ENCODE measurements around the gene CCNK. TPM values are rescaled to one million over a fixed set of nuclear protein-coding genes. Genes with fewer than 3 reads are reported as not detected.

CCNK gene
- total and polyA plus RNA-seq, 2 of the 13 experiments (the other 11 are each of a cell fraction or from before 2014, with no cell fraction given) = 4.9 to 9.7 TPM

GRCh38 chr14:99432485-99432884 is 48.7 kb upstream of the CCNK start:
- no peak for DNase-seq (ENCODE audit: low spot score)
- FAIRE-seq = no peak

More at GRCh38 chr14:99432485-99432884, 48.7 kb upstream of the CCNK start:
- intact Hi-C loops (cut with micrococcal nuclease; ENCODE audit: unreplicated experiment) = no loop called here
- Histone ChIP-seq H3K79me2 (ENCODE audit: insufficient read depth, low read length) (no peaks in the 10 kb centered on the region), H3K4me2 (ENCODE audit: low read depth, low read length) (no peak overlapping the region), H4K20me1 (ENCODE audit: insufficient read depth, low read length) (no peaks in the 10 kb centered on the region), H2AFZ (ENCODE audit: low read length) (no peak overlapping the region), H3K9ac (ENCODE audit: insufficient read depth, low read depth, low read length) (no peak overlapping the region), H3K27me3 (ENCODE audit: control insufficient read depth in 1 of 2, insufficient read depth in 2 of 2, low read length in 2 of 2) (no peaks in the 10 kb centered on the region), H3K4me3 (replicated peaks in 1 of 3; ENCODE audit: insufficient read depth in 1 of 3, low read depth in 2 of 3, low read length in 3 of 3) (no peak overlapping the region), H3K36me3 (replicated peaks in 1 of 2; ENCODE audit: control insufficient read depth in 1 of 2, insufficient read depth in 2 of 2, low read length in 2 of 2) (peaks cover 8 to 27% of the 10 kb centered on the region in 2 experiments), H3K27ac (ENCODE audit: extremely low read length, insufficient read depth, low read length) (no peak overlapping the region), H3K4me1 (ENCODE audit: insufficient read depth, low read length) (no peaks in the 10 kb centered on the region), H3K9me3 (ENCODE audit: low read length) (0 out of 2 replicates have a peak, but pooled peaks cover 6% of the 10 kb centered on the region)
- in situ Hi-C loops (cut with HindIII; ENCODE audit: extremely low pct_ligation_motif_present, low pct_unique_long_range_greater_than_20kb) = no loop called here
- TF ChIP-seq SNAPC2 (CRISPR knock-in tag; IDR thresholded peaks at IDR 0.05) = no peak
- no peak for TF ChIP-seq LCORL (IDR thresholded peaks at IDR 0.05)
- no peak for TF ChIP-seq LCORL (CRISPR knock-in tag; IDR thresholded peaks at IDR 0.05)
- TF ChIP-seq ZMAT3 (CRISPR knock-in tag; conservative IDR thresholded peaks at IDR 0.05) = no peak
- TF ChIP-seq ZNF124 (CRISPR knock-in tag; IDR thresholded peaks at IDR 0.05) = no peak
- no peak for TF ChIP-seq ZSCAN12 (CRISPR knock-in tag; IDR thresholded peaks at IDR 0.05)
- no peak for TF ChIP-seq ZNF382 (CRISPR knock-in tag; IDR thresholded peaks at IDR 0.05; ENCODE audit: borderline replicate concordance)
- TF ChIP-seq TBX3 (IDR thresholded peaks at IDR 0.05; ENCODE audit: borderline replicate concordance) = no peak
- no peak for TF ChIP-seq ZNF329 (CRISPR knock-in tag; IDR thresholded peaks at IDR 0.05; ENCODE audit: low read depth)
- TF ChIP-seq HMGXB3 (CRISPR knock-in tag; IDR thresholded peaks at IDR 0.05; ENCODE audit: borderline replicate concordance) = no peak
- no peak for TF ChIP-seq DMAP1 (CRISPR knock-in tag; IDR thresholded peaks at IDR 0.05)
- TF ChIP-seq ZNF614 (CRISPR knock-in tag; IDR thresholded peaks at IDR 0.05; ENCODE audit: borderline replicate concordance) = no peak
- TF ChIP-seq NRL (CRISPR knock-in tag; IDR thresholded peaks at IDR 0.05; ENCODE audit: borderline replicate concordance) = no peak
- TF ChIP-seq ZNF740 (CRISPR knock-in tag; IDR thresholded peaks at IDR 0.05) = no peak
- no peak for TF ChIP-seq SUZ12 (IDR thresholded peaks at IDR 0.05; ENCODE audit: low read depth, low read length)
- CTCF ChIA-PET (ENCODE audit: low intra/inter-chr PET ratio, low total read pairs) = no interaction called here
- WGBS (ENCODE audit: low lambda C conversion rate) = 94% methylated on average over 1 of the region's 1 CpG
- no TSS peak for BruUV-seq (replicated peaks)
- ATAC-seq = no peak
- POLR2A ChIA-PET = no interaction called here

Data from HepG2 (cell line).